ENCODE results near the gene SHANK3.
A peak's percentile ranks its signal among the peaks of the same experiment; 100 is the strongest.

SHANK3 gene

DNA sequence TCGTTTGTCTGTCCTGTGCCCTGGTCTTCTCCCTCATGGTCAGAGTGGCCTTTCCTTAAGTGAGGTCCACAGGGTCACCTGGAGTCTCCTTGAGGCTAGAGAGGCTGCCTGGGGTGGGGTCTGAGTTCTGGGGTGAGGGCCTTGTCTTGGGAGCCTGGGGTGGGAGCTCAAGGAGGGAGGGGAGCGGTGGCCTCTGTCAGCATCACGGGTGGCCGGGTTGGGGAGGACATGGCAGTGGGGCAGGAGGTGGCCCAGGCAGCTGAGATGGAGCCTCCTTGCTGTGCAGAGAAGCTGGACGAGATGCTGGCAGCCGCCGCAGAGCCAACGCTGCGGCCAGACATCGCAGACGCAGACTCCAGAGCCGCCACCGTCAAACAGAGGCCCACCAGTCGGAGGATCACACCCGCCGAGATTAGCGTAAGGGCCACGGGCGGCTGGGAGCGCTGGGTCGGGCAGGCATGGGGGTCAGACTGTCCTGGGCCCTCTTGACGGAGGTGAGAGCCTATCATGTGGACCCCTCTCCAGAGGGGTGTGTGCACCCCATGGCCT lies 42.1 kb downstream of the SHANK3 start:
- DNase-seq: no peak

DNA sequence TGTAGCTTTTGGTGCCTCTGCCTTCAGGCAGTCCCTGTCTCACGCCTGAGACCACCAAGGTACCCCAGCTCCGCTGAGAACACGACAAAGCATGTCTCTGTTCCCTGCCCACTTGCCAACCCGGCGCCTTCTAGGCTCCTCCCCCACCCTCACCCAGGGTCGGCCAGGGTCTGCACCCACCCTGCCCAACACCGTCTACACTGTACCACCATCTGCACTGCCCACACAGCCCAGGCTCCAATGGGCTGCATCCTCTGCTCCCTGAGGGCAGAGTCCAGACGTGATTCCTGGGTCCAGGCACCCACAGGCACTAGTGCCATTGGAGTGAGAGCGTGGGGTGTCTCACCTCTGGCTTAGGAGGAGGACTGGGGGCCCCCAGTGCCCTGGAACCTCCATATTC lies 42.6 kb downstream of the SHANK3 start:
- DNase-seq: no peak

DNA sequence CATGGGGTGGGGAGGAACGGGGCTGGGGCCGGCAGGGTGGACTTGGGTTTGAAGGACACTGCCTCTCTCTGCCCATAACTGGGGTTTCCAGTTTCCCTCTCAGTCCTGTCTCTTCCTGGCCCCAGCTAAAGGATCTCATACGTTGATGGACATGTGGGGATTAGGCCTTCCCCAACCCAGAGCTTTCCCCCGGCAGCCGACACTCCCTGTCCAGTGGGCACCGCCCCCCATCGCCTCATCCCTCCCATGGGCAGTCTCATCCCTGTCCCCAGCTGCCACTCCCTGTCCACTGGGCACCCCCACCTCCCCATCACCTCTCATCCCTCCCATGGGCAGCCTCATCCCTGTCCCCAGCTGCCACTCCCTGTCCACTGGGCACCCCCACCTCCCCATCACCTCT lies 43.2 kb downstream of the SHANK3 start:
- DNase-seq: no peak

DNA sequence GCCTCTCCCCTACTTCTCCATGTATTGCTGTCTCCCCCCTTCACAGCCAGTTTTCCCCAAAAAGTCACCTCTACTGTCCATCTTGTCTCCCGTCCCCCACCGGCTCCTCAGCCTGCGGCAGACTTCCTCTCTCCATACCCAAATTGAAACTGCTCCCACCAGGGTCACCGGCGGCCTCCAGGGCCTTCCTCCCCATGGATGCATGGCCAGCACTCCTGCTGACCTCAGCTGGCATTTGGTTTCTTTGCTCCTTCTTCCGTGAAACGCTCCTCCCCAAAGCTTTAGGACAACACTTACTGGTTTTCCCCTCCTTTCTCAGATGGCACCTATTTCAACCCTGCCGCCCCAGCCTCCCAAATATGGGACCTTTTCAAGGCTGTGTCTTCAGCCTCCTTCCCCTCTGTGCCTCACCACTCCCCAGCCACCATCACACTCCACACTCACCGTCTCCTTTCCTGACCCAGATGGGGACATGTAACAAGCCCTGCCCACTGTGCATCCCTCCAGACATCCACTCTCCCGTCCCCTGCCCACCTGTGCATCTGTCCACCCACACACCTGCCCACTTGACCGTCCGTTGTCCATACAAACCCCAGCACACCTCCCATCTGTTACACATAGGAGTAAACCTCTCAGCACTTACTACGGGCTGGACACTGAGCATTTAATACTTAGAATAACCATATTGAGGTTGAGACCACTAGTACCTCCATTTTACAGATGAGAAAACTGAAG lies 43.8 kb downstream of the SHANK3 start:
- no peak for DNase-seq

DNA sequence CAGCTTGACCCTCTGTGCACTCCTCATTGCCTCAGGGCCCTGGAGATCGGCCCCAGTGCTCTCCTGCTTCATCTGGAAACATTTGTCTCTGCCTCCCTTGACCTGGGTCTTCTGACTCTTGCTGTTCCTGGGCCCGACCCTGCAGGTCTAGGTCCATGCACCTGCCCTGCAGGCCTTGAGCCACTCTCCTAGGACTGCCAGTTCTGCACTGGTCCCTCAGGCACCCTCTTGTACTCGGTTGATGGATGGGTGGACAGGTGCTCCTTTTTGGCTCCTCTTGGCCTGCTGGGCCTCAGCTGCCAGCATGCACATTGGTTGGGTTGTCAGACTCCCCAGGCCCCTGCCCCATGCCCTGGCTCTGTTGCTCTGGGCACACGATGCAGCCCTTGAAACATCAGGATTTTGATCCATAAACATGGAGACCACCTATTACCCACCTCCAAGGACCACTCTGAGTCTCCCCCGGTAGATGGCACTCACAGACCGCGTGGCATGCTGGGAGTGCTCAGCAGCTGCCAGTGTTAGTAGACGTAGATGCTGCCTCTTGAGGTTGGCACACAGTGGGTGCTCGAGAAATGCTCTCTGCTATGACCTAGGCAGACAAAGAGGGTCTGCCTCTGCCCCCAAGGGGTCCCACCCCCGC lies 45.2 kb downstream of the SHANK3 start:
- DNase-seq: no peak

DNA sequence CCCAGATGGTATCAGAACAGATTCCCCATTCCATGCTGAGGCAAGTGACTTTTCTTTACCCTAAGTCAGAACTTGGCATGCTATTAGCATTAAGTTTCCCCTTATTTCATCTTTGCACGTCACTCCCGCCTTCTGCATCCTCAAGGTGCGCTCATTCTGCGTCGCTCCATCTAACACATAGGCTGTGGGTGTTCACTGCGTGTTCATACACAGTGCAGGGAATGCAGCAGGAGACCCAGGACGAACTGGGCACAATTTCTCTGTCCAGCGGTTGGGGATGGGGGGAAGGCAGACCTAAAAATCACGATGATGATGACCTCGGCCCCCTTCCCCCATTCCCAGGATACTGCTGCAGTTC lies 45.7 kb downstream of the SHANK3 start:
- DNase-seq: no peak

DNA sequence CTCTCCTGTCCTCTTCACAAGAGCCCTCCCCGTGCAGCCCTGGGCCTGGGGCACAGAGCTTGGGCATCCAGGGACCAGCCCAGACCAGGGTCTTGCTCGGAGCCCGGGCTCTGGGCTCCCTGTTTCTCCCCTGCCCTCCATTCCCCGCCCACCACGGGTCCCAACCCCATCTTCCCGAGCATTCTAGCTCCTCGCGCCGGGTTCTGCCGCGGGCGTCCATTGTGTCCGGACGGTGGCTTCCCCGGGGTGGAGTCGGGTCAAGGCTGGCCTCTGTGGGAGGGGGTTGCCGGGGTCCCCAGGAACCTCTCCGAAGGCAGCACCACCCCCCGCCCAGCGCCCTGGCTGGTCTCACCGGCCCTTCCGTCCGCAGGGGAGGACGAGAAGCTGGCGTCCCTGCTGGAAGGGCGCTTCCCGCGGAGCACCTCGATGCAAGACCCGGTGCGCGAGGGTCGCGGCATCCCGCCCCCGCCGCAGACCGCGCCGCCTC lies 47.2 kb downstream of the SHANK3 start:
- DNase-seq: peak; percentile 46

DNA sequence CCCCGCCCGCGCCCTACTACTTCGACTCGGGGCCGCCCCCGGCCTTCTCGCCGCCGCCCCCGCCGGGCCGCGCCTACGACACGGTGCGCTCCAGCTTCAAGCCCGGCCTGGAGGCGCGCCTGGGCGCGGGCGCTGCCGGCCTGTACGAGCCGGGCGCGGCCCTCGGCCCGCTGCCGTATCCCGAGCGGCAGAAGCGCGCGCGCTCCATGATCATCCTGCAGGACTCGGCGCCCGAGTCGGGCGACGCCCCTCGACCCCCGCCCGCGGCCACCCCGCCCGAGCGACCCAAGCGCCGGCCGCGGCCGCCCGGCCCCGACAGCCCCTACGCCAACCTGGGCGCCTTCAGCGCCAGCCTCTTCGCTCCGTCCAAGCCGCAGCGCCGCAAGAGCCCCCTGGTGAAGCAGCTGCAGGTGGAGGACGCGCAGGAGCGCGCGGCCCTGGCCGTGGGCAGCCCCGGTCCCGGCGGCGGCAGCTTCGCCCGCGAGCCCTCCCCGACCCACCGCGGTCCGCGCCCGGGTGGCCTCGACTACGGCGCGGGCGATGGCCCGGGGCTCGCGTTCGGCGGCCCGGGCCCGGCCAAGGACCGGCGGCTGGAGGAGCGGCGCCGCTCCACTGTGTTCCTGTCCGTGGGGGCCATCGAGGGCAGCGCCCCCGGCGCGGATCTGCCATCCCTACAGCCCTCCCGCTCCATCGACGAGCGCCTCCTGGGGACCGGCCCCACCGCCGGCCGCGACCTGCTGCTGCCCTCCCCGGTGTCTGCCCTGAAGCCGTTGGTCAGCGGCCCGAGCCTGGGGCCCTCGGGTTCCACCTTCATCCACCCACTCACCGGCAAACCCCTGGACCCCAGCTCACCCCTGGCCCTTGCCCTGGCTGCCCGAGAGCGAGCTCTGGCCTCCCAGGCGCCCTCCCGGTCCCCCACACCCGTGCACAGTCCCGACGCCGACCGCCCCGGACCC lies 48.0 kb downstream of the SHANK3 start:
- no peak for DNase-seq

DNA sequence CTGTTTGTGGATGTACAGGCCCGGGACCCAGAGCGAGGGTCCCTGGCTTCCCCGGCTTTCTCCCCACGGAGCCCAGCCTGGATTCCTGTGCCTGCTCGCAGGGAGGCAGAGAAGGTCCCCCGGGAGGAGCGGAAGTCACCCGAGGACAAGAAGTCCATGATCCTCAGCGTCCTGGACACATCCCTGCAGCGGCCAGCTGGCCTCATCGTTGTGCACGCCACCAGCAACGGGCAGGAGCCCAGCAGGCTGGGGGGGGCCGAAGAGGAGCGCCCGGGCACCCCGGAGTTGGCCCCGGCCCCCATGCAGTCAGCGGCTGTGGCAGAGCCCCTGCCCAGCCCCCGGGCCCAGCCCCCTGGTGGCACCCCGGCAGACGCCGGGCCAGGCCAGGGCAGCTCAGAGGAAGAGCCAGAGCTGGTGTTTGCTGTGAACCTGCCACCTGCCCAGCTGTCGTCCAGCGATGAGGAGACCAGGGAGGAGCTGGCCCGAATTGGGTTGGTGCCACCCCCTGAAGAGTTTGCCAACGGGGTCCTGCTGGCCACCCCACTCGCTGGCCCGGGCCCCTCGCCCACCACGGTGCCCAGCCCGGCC lies 48.7 kb downstream of the SHANK3 start:
- DNase-seq: no peak

DNA sequence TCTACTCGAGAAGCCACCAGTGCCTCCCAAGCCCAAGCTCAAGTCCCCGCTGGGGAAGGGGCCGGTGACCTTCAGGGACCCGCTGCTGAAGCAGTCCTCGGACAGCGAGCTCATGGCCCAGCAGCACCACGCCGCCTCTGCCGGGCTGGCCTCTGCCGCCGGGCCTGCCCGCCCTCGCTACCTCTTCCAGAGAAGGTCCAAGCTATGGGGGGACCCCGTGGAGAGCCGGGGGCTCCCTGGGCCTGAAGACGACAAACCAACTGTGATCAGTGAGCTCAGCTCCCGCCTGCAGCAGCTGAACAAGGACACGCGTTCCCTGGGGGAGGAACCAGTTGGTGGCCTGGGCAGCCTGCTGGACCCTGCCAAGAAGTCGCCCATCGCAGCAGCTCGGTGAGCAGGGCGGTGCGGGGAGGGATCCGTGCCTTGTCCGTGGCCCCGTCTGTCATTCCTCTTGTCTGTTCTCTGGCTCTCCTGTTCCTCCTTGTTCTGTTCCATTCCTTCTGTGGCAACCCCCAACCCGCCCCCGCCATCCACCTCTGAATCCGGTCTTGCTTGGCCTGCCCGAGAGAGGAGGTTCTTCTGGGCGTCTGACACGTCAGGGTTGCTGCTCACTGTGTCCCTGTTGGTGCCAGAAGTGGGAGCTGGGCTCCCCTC lies 49.6 kb downstream of the SHANK3 start:
- no peak for DNase-seq

All from retina (tissue), 1 donor.